HG03159 (cell line): ENCODE results near the gene STAC2.
A peak's percentile ranks its signal among the peaks of the same experiment; 100 is the strongest.

Source experiments
- ATAC-seq: cut with Tn5 transposase; IDR thresholded peaks from one replicate; pipeline ENCODE4 v1.9.1; 2021; ENCODE audit warnings: mild to moderate bottlenecking, moderate library complexity; ENCODE audit not compliant: unreplicated experiment

Gene STAC2

GRCh38 chr17:39166437-39167335, 59.1 kb downstream of the STAC2 start:
- no peak for ATAC-seq

GRCh38 chr17:39165841-39166349, 59.9 kb downstream of the STAC2 start, which contains the start of gene ARL5C:
TSS of gene ARL5C (minus strand) at chr17:39166161. CDS start at chr17:39165760, 401 bp downstream.
- no peak for ATAC-seq

GRCh38 chr17:39165178-39165840, 60.4 kb downstream of the STAC2 start:
- no peak for ATAC-seq

GRCh38 chr17:39164675-39165143, 61.0 kb downstream of the STAC2 start:
- peak; percentile 80 for ATAC-seq

- no peak for ATAC-seq
Measured at GRCh38 chr17:39161962-39162361, 63.8 kb downstream of the STAC2 start.
